Measurements from ENCODE around the gene HIVEP1. TPM values are rescaled to one million over a fixed set of nuclear protein-coding genes. Genes with fewer than 3 reads are reported as not detected.

The HIVEP1 gene
- total and polyA plus RNA-seq, 4 donors, result 2.7 to 27.2 (median 6.2) TPM

- H3K4me3 ChIP-seq (ENCODE audit: low read depth in 1 of 3, low read length in 3 of 3), result no peak overlapping the region
- TF ChIP-seq RXRA (IDR thresholded peaks at IDR 0.05) (no peak), FOXA1 (IDR thresholded peaks at IDR 0.05) (no peak), ZBTB33 (IDR thresholded peaks at IDR 0.05) (no peak), HNF4G (IDR thresholded peaks at IDR 0.05) (no peak), JUND (IDR thresholded peaks at IDR 0.05) (no peak), FOXA2 (IDR thresholded peaks at IDR 0.05) (no peak), TAF1 (conservative IDR thresholded peaks at IDR 0.05) (no peak), MAX (IDR thresholded peaks at IDR 0.05) (no peak), REST (IDR thresholded peaks at IDR 0.05) (no peak), ATF3 (IDR thresholded peaks at IDR 0.05) (no peak), YY1 (IDR thresholded peaks at IDR 0.05) (no peak), HNF4A (conservative IDR thresholded peaks at IDR 0.05) (no peak), GABPA (IDR thresholded peaks at IDR 0.05 in 1 of 2, conservative IDR thresholded peaks at IDR 0.05 in 1 of 2) (no peak), NR2F2 (IDR thresholded peaks at IDR 0.05) (no peak), SP1 (IDR thresholded peaks at IDR 0.05) (no peak), CTCF (IDR thresholded peaks at IDR 0.05; ENCODE audit: low read depth, low read length, missing input control) (no peak), EGR1 (IDR thresholded peaks at IDR 0.05; ENCODE audit: low read depth in 2 of 2) (no peak), RAD21 (IDR thresholded peaks at IDR 0.05) (no peak)
- WGBS, result 93% methylated on average over 4 of the region's 4 CpGs
- H3K9me3 ChIP-seq (ENCODE audit: control insufficient read depth in 4 of 4, low read length in 3 of 4), result no peaks in the 10 kb centered on the region
- no peaks in the 10 kb centered on the region for H3K27me3 ChIP-seq (ENCODE audit: control insufficient read depth in 4 of 4, insufficient read depth in 4 of 4, low read length in 3 of 4)
- no peak overlapping the region for H3K27ac ChIP-seq (ENCODE audit: low read depth in 1 of 2, low read length in 2 of 2)
- no peak for DNase-seq (ENCODE audit: low spot score)
- peaks cover 5 to 22% (median 17%) of the 10 kb centered on the region in 4 donors for H3K36me3 ChIP-seq (ENCODE audit: control insufficient read depth in 4 of 4, insufficient read depth in 3 of 4, low read depth in 1 of 4, low read length in 3 of 4)
- H3K4me1 ChIP-seq (ENCODE audit: control insufficient read depth in 4 of 4, insufficient read depth in 4 of 4, low read length in 3 of 4), result peaks cover 0 to 5% (median under 1%) of the 10 kb centered on the region in 4 donors
- H3K9ac ChIP-seq (ENCODE audit: low read depth in 1 of 2, low read length in 2 of 2), result no peak overlapping the region
Measured at GRCh38 chr6:12136905-12137304, 124.8 kb downstream of the HIVEP1 start.
